Measurements from ENCODE around the gene FBXL16. TPM values are rescaled to one million over a fixed set of nuclear protein-coding genes. Genes with fewer than 3 reads are reported as not detected.

Gene FBXL16
- total and polyA plus RNA-seq, 2 of the 13 experiments (the other 11 are each of a cell fraction or from before 2014, with no cell fraction given) = 0.22 to 2.0 TPM

DNA sequence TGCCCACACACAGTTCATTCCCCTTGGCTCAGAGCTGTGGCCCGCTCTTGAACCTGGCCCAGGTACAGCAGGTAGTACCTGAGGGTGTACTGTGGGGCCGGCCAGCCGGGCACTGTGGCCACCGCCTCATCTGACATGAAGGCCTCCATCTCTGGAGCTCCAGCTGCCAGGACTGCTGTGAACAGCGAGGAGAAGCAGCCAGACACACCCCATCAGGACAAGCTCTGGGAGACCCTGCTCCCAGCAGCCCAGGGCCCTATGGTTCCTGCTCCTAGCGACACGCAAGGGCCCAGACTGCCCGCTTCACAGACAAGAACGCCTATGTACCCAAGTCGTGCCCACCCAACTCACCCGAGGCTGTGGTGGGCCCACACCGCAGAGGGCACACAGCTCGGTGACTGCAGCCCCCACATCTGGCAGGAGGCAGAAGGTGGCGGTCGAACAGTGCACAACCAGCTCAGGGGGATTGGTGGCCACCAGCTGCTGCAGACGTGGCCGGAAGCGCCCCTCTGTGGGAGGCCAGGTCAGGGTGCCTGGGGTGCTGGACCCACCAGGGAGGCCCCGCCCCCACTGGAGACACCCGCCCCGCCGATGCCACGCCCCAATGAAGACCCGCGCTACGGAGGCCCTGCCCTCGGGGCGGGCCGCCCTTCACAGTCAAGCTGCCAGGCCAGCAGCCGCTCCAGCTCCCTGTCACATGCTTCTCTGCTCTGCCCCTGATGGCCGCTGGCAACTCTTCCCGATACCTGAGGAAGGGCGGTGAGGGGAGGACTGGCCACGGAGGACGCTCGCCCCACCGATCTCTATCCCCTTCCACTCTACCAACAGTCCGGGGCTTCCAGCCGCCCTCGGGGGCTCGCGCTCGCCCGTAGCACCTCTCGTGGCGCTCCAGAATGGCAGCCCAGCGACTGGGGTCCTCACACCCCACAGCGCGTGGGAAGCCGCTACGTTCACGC, 26.5 kb downstream of the FBXL16 start (continued):
- TF ChIP-seq AKAP8 (CRISPR knock-in tag; IDR thresholded peaks at IDR 0.05) (0 out of 2 replicates have a peak, but pooled peaks have one; percentile 2), RBFOX2 (IDR thresholded peaks at IDR 0.05; ENCODE audit: low read depth, low read length) (peak; percentile 61), YEATS2 (CRISPR knock-in tag; IDR thresholded peaks at IDR 0.05; ENCODE audit: borderline replicate concordance) (no peak), FIP1L1 (IDR thresholded peaks at IDR 0.05; ENCODE audit: borderline replicate concordance, insufficient read depth, low read depth, low read length) (no peak), ARNT (IDR thresholded peaks at IDR 0.05) (no peak), ZNF616 (CRISPR knock-in tag; IDR thresholded peaks at IDR 0.05; ENCODE audit: low read depth) (no peak), ZNF563 (CRISPR knock-in tag; IDR thresholded peaks at IDR 0.05) (no peak), NONO (IDR thresholded peaks at IDR 0.05) (no peak), NONO (CRISPR knock-in tag; conservative IDR thresholded peaks at IDR 0.05) (peak; percentile 77), THYN1 (CRISPR knock-in tag; IDR thresholded peaks at IDR 0.05; ENCODE audit: borderline replicate concordance, low read depth) (no peak), HNRNPH1 (optimal IDR thresholded peaks at IDR 0.05; ENCODE audit: low read depth, low read length) (no peak), ZNF569 (CRISPR knock-in tag; IDR thresholded peaks at IDR 0.05; ENCODE audit: borderline replicate concordance) (no peak), TOE1 (CRISPR knock-in tag; IDR thresholded peaks at IDR 0.05) (no peak), ARNTL (CRISPR knock-in tag; IDR thresholded peaks at IDR 0.05) (peak; percentile 68), DNMT1 (CRISPR knock-in tag; IDR thresholded peaks at IDR 0.05) (no peak)
- TF ChIP-seq, protein P1, sequence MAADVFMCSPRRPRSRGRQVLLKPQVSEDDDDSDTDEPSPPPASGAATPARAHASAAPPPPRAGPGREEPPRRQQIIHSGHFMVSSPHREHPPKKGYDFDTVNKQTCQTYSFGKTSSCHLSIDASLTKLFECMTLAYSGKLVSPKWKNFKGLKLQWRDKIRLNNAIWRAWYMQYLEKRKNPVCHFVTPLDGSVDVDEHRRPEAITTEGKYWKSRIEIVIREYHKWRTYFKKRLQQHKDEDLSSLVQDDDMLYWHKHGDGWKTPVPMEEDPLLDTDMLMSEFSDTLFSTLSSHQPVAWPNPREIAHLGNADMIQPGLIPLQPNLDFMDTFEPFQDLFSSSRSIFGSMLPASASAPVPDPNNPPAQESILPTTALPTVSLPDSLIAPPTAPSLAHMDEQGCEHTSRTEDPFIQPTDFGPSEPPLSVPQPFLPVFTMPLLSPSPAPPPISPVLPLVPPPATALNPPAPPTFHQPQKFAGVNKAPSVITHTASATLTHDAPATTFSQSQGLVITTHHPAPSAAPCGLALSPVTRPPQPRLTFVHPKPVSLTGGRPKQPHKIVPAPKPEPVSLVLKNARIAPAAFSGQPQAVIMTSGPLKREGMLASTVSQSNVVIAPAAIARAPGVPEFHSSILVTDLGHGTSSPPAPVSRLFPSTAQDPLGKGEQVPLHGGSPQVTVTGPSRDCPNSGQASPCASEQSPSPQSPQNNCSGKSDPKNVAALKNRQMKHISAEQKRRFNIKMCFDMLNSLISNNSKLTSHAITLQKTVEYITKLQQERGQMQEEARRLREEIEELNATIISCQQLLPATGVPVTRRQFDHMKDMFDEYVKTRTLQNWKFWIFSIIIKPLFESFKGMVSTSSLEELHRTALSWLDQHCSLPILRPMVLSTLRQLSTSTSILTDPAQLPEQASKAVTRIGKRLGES (CRISPR knock-in tag; IDR thresholded peaks at IDR 0.05; ENCODE audit: borderline replicate concordance) = no peak
- TF ChIP-seq, protein P2, sequence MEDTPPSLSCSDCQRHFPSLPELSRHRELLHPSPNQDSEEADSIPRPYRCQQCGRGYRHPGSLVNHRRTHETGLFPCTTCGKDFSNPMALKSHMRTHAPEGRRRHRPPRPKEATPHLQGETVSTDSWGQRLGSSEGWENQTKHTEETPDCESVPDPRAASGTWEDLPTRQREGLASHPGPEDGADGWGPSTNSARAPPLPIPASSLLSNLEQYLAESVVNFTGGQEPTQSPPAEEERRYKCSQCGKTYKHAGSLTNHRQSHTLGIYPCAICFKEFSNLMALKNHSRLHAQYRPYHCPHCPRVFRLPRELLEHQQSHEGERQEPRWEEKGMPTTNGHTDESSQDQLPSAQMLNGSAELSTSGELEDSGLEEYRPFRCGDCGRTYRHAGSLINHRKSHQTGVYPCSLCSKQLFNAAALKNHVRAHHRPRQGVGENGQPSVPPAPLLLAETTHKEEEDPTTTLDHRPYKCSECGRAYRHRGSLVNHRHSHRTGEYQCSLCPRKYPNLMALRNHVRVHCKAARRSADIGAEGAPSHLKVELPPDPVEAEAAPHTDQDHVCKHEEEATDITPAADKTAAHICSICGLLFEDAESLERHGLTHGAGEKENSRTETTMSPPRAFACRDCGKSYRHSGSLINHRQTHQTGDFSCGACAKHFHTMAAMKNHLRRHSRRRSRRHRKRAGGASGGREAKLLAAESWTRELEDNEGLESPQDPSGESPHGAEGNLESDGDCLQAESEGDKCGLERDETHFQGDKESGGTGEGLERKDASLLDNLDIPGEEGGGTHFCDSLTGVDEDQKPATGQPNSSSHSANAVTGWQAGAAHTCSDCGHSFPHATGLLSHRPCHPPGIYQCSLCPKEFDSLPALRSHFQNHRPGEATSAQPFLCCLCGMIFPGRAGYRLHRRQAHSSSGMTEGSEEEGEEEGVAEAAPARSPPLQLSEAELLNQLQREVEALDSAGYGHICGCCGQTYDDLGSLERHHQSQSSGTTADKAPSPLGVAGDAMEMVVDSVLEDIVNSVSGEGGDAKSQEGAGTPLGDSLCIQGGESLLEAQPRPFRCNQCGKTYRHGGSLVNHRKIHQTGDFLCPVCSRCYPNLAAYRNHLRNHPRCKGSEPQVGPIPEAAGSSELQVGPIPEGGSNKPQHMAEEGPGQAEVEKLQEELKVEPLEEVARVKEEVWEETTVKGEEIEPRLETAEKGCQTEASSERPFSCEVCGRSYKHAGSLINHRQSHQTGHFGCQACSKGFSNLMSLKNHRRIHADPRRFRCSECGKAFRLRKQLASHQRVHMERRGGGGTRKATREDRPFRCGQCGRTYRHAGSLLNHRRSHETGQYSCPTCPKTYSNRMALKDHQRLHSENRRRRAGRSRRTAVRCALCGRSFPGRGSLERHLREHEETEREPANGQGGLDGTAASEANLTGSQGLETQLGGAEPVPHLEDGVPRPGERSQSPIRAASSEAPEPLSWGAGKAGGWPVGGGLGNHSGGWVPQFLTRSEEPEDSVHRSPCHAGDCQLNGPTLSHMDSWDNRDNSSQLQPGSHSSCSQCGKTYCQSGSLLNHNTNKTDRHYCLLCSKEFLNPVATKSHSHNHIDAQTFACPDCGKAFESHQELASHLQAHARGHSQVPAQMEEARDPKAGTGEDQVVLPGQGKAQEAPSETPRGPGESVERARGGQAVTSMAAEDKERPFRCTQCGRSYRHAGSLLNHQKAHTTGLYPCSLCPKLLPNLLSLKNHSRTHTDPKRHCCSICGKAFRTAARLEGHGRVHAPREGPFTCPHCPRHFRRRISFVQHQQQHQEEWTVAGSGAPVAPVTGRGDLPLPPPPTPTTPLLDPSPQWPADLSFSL (CRISPR knock-in tag; IDR thresholded peaks at IDR 0.05) = no peak
- TF ChIP-seq, protein P3, sequence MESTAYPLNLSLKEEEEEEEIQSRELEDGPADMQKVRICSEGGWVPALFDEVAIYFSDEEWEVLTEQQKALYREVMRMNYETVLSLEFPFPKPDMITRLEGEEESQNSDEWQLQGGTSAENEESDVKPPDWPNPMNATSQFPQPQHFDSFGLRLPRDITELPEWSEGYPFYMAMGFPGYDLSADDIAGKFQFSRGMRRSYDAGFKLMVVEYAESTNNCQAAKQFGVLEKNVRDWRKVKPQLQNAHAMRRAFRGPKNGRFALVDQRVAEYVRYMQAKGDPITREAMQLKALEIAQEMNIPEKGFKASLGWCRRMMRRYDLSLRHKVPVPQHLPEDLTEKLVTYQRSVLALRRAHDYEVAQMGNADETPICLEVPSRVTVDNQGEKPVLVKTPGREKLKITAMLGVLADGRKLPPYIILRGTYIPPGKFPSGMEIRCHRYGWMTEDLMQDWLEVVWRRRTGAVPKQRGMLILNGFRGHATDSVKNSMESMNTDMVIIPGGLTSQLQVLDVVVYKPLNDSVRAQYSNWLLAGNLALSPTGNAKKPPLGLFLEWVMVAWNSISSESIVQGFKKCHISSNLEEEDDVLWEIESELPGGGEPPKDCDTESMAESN (CRISPR knock-in tag; conservative IDR thresholded peaks at IDR 0.05) = no peak; the same call in 1 of the 2 replicates
